ENCODE data around the gene EPB41L1.
A peak's percentile ranks its signal among the peaks of the same experiment; 100 is the strongest.

EPB41L1 gene

GRCh38 chr20:36193977-36194712 lies 39.6 kb downstream of the EPB41L1 start:
- no peak for DNase-seq (ENCODE audit: low read depth in 2 of 2)

- no peak for DNase-seq (ENCODE audit: low read depth in 2 of 2)
These were observed 42.1 kb downstream of the EPB41L1 start for GRCh38 chr20:36196676-36197075.

DNA sequence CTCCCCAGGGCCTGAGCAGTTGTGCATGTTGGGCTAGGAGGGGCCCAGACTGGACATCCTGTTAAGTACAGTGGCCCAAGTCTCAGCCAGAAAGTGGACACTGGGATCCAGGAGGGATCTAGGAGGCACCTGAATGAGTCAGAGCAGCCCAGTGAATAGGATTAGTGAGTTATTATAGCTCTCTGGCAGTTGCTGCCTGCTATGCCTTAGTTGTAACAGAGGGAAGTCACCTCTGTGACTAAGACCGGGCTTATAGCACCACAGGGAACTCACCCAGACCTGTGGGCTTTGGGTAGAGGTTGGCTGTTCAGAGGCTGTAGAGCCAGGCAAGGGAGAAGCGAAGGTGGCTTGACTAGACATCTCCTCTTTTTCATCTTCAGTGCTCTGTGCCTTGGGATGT lies 42.7 kb downstream of the EPB41L1 start:
- DNase-seq (ENCODE audit: low read depth in 2 of 2) = no peak

GRCh38 chr20:36199345-36200257 lies 45.1 kb downstream of the EPB41L1 start:
- peak; percentile 43 to 69 for DNase-seq (ENCODE audit: low read depth in 2 of 2)

GRCh38 chr20:36200451-36200850 lies 45.9 kb downstream of the EPB41L1 start:
- no peak for DNase-seq (ENCODE audit: low read depth in 2 of 2)

DNA sequence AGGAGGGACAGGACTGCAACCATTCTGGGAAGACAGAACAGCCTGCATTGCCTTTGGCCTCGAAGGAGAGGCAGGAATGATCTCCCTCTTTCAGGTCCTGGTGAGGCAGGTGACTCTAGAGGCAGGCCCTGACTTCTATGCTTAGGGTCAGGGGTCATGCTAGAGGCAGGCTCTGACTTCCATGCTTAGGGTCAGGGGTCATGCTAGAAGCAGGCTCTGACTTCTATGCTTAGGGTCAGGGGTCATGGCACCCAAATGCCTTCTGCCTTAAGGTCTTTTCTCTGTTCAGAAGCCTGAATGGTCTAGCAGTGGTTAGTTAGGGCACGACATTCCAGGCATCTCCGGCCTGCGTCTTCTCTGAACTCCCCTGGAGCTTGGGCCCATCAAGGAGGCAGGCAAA lies 46.7 kb downstream of the EPB41L1 start:
- no peak for DNase-seq (ENCODE audit: low read depth in 2 of 2)

DNA sequence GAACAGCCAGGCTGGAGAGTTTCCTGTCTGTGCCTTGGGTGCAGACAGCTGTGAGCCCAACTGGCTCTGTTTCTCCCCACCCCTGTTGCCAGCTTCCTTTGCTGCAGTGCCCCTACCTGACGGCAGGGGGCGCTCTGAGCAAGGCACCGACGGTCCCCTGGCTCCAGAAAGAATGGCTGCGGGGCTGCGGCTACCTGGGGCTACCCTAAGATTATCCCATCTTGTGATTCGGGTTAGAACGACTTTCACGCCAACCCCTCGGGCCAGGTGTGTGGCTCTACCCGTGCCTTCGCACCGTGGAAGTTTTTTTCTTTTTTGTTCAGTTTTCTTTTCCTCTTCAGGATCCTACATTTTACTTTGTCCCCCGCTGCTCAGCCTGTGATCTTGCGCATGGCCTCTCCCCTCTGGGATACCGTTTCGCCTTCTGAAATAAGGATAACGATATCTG lies 48.4 kb downstream of the EPB41L1 start:
- DNase-seq (ENCODE audit: low read depth in 2 of 2) = peak; percentile 55 to 71

- DNase-seq (ENCODE audit: low read depth in 2 of 2) = no peak
These were observed 49.3 kb downstream of the EPB41L1 start for GRCh38 chr20:36203861-36204260.

GRCh38 chr20:36205026-36205425 lies 50.5 kb downstream of the EPB41L1 start:
- no peak for DNase-seq (ENCODE audit: low read depth in 2 of 2)

- DNase-seq (ENCODE audit: low read depth in 2 of 2) = no peak
These were observed 51.5 kb downstream of the EPB41L1 start for GRCh38 chr20:36206068-36206467.

GRCh38 chr20:36206641-36207040 lies 52.1 kb downstream of the EPB41L1 start:
- DNase-seq (ENCODE audit: low read depth in 2 of 2) = no peak

DNA sequence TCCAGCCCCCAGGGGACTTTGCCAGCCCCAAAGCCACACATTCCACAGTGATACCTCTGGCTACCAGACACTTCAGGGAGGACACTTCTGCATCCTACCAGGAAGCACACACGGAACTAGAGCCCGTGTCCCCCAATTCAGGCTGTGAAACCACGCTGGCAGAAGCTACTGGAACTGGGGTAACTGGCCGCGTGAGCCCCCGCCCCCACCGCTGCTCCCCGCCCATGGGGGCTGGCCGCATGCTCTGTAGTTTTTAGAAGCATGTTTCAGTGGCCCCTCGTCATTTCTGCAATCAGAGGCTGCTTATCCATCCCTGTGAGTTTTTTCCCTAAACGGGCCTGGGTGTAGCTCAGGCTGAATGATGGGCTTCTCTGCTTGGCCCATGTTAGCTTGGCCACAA lies 53.1 kb downstream of the EPB41L1 start:
- DNase-seq (ENCODE audit: low read depth in 2 of 2) = no peak

DNA sequence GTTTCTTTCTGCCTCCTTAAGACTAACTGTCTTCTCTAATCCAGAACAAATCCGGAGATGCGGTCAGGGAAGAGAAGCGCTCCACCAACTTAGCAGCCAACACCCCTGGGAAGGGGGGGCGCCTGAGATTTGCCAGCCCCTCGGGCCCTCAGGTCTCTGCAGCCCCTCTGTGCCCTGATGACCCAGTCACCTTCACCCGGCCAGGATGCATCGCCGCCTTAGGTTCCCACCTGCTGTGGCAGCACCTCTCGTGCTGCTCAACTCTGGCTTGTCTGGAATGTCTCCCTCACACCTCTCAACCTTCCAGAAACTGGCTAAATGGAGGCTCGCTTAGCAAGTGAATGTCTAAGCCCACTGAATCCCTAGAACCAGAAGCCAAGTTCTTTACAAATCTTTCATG lies 53.7 kb downstream of the EPB41L1 start:
- no peak for DNase-seq (ENCODE audit: low read depth in 2 of 2)

- no peak for DNase-seq (ENCODE audit: low read depth in 2 of 2)
These were observed 56.0 kb downstream of the EPB41L1 start for GRCh38 chr20:36210436-36211021.

DNA sequence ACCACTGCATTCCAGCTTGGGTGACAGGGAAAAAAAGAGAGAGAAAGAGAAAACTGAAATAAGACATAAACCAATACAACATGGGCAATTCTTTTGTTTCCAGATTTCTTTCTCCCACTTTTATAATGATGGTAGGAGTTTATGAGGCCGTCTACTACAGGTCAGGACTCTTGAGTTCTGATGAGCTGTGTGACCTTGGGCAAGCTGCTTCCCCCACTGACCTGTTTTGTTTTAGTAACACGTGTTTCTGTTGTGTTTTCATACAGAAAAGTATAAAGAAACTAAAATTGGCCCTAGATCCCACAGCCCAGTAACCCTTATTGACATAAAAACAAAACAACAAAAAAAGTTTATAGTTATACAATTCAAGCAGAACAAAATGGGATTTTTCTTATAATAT lies 58.8 kb downstream of the EPB41L1 start:
- DNase-seq (ENCODE audit: low read depth in 2 of 2) = no peak

DNA sequence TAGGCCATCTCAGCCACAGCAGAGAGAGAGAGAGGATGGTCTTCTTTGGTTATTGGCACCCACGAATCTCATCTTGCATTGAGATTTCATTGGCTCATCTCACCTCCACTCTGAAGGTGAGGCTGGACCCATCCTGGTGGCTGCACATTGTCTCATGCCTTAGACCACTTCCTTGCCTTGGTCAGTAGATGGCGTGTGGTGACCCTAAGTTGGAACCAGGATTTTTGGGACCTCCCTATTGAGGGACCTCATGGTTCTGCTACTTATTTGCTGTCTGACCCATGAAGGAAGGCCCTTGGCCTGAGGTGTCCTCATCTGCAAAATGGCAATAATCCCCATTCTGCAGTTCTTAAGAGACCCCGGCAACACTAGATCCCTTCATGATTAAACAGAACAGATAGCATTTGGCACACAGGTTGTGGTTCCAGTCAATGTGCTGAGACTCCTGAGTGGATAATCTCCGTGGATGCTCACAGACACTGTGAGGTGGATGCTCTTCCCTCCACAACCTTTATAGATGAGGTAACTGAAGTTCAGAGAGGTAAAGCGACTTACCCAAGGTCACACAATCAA lies 60.2 kb downstream of the EPB41L1 start:
- no peak for DNase-seq (ENCODE audit: low read depth in 2 of 2)

- no peak for DNase-seq (ENCODE audit: low read depth in 2 of 2)
These were observed 61.2 kb downstream of the EPB41L1 start for GRCh38 chr20:36215778-36216177.

GRCh38 chr20:36216314-36217025 lies 61.9 kb downstream of the EPB41L1 start:
- no peak for DNase-seq (ENCODE audit: low read depth in 2 of 2)

DNA sequence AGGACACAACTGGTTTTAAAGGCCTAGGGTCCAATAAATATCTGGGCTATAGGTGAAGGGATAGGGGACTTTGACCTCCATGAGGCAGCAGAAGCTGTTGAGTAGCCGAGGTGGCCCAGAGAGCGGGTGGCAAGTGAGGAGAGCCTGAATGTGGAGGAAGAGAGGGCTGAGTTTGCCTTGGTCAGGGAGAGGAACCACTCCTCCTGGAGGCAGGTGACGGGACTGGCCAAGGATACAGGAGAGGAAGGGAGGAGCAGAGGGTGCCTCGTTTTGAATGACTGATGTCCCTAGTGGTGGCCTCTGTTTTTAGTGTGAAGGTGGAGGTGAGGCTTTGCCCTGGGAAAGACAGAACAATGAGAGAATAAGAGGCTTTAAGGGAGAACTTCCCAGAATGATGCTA lies 62.7 kb downstream of the EPB41L1 start:
- DNase-seq (ENCODE audit: low read depth in 2 of 2) = no peak

- no peak for DNase-seq (ENCODE audit: low read depth in 2 of 2)
These were observed 64.0 kb downstream of the EPB41L1 start for GRCh38 chr20:36218380-36219064.

- no peak for DNase-seq (ENCODE audit: low read depth in 2 of 2)
These were observed 65.2 kb downstream of the EPB41L1 start for GRCh38 chr20:36219671-36220220.

Measured in stimulated activated CD4-positive, alpha-beta T cell treated with anti-CD3 and anti-CD28 coated beads, Interleukin-1b, Interleukin-23, amount 100 ng/mL, for 1 hour (primary cell).